ENCODE measurements around the gene RNASE12.

DNA sequence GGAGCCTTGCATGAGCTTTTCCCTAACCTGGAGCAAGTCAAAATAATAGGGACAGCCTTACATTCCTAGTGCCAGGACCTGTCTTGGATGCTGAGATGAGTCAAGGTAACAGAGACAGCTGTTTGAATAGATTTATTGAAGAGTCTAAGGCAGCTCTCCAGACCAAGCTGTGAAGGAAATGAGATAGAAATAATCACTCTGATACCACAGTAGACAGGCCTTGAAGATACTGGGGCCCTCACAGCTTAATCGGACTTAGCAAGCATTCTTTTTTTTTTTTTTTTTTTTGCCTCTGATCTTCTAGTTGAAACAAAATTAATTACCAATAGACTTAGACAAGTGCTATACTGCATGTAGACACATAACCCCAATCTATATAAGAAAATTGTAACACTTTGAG, 27.2 kb downstream of the RNASE12 start:
- TF ChIP-seq, protein P1, sequence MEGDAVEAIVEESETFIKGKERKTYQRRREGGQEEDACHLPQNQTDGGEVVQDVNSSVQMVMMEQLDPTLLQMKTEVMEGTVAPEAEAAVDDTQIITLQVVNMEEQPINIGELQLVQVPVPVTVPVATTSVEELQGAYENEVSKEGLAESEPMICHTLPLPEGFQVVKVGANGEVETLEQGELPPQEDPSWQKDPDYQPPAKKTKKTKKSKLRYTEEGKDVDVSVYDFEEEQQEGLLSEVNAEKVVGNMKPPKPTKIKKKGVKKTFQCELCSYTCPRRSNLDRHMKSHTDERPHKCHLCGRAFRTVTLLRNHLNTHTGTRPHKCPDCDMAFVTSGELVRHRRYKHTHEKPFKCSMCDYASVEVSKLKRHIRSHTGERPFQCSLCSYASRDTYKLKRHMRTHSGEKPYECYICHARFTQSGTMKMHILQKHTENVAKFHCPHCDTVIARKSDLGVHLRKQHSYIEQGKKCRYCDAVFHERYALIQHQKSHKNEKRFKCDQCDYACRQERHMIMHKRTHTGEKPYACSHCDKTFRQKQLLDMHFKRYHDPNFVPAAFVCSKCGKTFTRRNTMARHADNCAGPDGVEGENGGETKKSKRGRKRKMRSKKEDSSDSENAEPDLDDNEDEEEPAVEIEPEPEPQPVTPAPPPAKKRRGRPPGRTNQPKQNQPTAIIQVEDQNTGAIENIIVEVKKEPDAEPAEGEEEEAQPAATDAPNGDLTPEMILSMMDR (IDR thresholded peaks at IDR 0.05), result no peak
- no peak for TF ChIP-seq POLR2AphosphoS5 (IDR thresholded peaks at IDR 0.05)

All from stomach (tissue), 4 donors.